HG03457 (cell line): ENCODE results near the gene LNX2.

Experiments used
- ATAC-seq: cut with Tn5 transposase; IDR thresholded peaks from one replicate; pipeline ENCODE4 v1.9.1; 2021; ENCODE audit warnings: moderate number of reproducible peaks; ENCODE audit not compliant: unreplicated experiment

Gene LNX2

DNA sequence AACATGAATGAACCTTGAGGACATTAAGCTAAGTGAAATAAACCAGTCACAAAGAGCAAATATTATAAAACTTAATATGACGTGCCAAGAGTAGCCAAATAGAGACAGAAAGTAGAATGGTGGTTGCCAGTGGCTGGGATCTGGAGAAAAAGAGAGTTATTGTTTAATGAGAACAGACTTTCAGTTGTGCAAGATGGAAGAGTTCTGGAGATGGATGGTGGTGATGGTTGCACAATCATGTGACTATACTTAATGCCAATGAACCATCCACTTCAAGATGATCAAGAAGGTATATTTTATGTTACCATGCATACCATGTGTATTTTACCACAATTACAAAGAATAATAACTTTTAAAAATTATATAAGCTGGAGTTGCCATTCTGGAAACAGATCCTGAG is 104.2 kb downstream of the LNX2 start:
- no peak for ATAC-seq

DNA sequence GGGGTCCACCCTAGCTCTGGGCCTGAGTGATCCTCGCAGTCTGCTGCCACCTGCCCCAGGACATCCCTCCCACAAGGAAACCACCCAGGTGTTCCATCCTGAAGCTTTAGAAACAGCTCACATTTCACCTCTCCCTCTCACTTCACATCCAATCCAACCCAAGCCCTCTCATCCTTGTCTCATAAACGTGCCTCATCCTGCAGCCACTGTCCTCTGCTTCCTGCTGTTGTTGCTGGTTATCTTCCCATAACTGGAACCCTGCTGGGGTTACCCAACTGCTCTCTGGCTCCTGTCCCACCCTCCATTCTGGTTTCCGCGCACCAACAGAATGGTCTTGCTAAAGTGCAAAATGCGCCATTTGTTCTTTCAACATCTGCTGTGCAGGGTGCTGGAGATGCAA is 110.2 kb downstream of the LNX2 start:
- ATAC-seq: no peak

DNA sequence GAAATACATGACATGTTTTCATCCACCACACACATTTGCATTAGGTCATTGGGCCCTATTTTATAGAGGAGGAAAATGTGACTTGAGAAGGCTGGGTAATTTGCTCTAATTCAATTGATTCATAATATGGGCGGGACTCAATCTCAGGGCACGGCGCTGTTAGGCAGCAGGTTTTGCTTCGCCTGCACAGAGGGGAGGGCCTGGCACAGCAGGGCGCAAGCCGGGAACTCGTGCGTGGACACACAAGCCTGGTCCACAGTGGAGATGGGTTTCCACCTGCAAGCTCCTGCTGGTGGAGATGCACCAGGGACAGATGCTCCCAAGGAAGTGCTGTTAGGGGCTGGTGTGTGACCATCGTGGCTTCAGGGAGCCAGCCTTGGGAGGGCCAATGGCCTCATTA is 111.5 kb downstream of the LNX2 start:
- no peak for ATAC-seq

DNA sequence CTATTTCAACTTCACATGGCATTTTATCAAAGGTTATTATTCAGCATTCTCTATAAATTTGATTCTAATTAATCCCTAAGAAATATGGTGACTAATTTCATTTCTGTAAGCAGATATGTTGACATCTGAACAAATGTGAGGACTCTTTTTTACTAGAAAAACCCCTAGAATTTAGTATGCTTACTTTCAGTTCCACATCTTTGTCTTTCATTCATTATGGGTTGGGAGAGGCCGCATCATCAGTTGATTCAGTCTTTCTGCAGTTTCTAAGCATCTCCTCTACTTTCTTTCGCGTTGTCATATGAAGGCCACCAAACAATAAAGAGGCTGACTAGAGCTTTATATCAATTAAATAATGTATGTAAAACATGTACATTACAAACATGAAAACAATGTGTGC is 114.5 kb downstream of the LNX2 start:
- ATAC-seq: no peak

DNA sequence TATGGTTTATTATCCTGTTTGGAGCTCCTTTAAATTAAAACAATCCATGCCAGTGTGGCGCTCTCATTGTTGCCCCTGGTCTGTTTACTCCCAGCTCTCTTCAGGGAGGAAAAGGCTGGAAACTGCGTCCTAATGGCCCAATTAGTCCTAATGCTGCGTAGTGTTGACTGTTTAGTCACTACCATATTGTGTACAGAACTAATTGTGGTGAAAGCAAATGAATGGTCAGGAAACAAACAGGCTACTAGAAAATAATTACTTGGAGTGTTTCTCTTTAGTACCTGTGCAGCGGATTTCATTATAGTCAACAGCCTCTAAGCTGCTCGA is 115.5 kb downstream of the LNX2 start:
- no peak for ATAC-seq

DNA sequence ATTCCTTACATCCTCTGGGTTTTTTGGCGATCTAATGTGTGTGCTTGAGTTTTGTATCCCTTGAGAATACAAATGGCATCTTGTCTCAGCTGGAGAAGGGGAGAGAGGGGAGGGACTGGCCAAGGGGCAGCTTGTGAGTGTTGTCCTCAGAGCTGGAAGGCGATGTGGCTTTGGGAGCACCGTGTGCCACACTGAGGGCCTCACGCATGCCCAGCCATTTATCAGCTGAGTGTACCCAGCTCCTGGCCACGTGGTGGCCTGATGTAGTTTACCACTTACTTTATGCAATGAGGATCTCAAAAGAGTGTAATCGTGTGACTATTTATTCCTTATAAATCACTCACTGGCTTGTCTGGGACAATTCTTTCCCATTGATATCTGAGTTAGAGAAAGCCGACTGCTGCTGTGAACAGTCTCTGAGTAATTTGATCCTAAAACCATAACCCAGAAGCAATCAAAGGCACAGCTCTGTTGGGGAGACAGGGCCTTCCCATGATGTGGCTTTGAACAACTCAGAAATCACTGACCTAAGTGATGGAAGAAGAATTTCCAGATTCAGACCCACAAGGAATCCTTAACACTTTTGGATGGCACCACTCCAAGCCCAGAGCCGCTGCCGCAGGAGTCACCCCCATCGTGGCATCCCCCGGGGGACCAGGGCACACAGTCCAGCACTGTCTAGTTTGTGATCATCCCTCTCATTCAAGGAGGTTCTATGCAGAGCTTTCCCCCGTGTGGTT is 116.0 kb downstream of the LNX2 start:
- ATAC-seq: no peak

DNA sequence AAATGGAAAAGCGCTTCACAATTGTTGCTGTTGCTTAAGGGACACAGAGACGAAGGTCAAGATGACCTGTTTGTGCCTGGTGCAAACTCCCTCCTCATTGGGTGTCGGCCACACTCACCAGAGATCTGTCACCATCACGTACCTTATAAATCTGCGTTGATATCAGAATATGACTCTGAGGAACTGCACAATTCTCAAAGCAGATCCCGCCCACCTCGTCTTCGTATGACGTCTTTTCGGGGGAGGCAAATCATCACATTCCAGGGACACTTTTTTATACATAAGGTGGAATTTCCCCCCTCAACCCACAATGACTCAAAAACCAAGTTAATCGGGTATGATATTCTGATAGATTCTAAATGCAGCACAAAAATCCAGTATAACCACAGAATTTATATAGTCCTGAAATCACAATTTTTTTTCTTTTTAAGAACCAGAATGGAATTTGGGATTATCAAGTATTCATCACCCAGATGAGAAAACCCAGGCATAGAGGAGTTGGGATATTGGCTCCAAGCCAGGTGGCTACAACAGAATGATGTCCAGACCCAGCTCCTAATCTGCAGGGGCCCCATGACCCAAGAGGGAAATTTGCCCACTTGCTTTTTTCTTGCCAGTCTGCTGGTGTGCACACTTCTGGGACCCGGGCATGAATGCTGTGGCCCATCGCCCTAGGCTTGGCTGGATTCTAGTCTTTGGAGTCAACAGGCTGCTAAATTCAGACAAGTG is 119.4 kb downstream of the LNX2 start:
- no peak for ATAC-seq

DNA sequence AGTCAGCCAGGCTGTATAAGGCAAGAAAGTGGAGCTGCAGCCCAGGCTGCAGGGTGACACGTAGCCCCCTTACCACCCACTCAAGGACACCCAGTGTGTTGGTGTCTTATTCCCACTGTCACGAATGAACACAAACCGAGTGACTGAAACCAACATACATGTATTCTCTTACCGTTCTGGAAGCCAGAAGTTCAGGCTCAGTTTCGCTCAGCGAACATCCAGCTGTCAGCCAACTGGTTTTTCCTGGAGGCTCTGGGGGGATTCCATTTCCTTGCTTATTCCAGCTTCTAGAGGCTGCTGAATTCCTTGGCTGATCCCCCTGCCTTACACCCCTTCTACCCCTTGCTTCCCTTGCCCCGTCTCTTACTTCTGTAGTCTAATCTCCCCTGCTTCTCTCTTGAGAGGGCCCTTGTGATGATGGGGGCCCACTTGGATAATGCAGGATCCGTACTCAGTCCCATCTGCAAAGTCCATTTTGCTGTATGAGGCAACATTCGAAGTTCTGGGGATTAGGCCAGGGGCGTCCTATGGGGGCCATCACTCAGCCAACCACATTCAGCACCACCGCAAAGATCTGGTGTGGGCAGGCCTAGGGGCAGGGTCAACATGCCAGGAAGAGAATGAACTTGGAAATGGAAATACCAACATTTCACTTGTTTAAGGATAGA is 122.6 kb downstream of the LNX2 start:
- ATAC-seq: no peak

DNA sequence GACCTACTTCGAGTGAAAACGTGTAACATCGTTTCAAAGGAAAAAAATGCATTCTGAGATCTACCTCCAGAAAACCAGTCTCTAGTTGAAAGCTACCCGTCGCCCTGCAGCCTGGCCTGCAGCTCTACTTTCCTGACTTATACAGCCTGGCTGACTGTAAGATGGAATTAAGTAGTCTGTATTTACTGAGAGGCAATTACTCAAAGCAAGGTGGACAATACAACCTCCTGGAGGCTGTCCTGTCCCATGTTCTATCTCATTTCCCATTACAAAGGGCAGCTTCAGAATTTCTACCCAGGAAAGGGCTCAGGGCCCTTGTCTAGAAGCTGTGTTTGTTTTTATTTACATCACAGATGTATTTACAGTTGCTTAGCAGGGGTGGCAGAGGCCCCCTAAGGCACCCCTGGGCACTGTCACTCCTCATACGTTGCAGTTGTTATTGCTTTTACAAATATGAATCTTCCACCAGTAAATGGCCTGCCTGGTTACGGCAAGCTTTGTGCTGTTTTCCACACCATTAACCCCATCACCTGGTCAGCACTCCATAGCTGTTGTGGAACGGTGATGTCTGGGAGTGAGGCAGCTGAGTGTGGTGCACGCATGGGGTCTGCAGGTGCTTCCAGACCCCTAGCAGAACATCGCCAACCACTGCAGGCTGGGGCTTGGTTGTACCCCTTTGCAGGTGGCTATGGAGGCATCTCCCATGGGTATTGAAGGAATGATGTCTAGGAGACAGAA is 123.6 kb downstream of the LNX2 start:
- no peak for ATAC-seq

DNA sequence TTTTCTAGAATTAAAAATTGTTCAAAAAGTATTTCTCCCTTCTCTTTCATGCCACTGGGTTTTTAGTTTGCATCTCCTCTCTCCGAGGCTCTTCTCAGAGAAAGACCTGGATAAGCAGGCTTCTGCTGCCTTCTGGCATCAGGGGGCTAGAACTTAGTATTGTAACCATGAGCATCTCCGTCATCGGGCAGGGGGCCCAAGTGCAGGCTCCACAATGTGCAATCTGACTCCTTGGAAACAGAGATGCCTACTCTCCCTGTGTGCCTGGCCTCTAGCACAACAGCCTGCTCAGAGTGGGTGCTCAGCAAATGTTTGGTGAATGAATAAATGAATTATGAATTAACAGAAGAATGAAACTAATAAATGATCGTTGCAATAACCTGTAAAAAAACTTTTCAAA is 124.3 kb downstream of the LNX2 start:
- no peak for ATAC-seq
